Transverse colon (tissue), 4 donors: ENCODE data around the gene USP24.

Experiments
- CTCF ChIP-seq, 5 experiments: fragments of 200-600 bp in 3 of 5; fragments of 450-650 bp in 2 of 5; sonication (generic) in 3 of 5; IDR thresholded peaks; 1 replicate in 2 of 5; 2 replicates in 3 of 5; pipeline ENCODE4 v1.5.1; 2016 to 2017; ENCODE audit warnings: antibody characterized with exemption in 5 of 5, inconsistent platforms in 3 of 5, mild to moderate bottlenecking in 2 of 5, moderate library complexity in 1 of 5
- EP300 ChIP-seq: sonication (generic); formaldehyde crosslinking; IDR thresholded peaks from one replicate; pipeline ENCODE4 v1.6.1; 2017; ENCODE audit warnings: antibody characterized with exemption, low read depth
- POLR2A ChIP-seq: fragments of 450-650 bp; IDR thresholded peaks from one replicate; pipeline ENCODE4 v1.6.1; 2016; ENCODE audit warnings: antibody characterized with exemption, mild to moderate bottlenecking, moderate library complexity
- POLR2AphosphoS5 ChIP-seq, 3 donors: sonication (generic); formaldehyde crosslinking; IDR thresholded peaks; one replicate each; pipeline ENCODE4 v1.6.1; 2016; ENCODE audit warnings: antibody characterized with exemption in 3 of 3

- TF ChIP-seq CTCF (IDR thresholded peaks at IDR 0.05) (no peak), POLR2AphosphoS5 (IDR thresholded peaks at IDR 0.05) (no peak), POLR2A (no peak), EP300 (no peak)
These were observed 30.3 kb downstream of the USP24 start for GRCh38 chr1:55184859-55185258.
